Hematopoietic multipotent progenitor cell treated with erythropoietin and hydrocortisone succinate and interleukin-3 and kit ligand, for 17 days (in vitro differentiated cells): ENCODE data around the gene SDK1.

Experiments
- DNase-seq: peaks from one replicate; pipeline ENCODE4 v3.0.0-alpha.2; 2015; ENCODE audit warnings: low spot score

Gene SDK1

GRCh38 chr7:3345699-3346481 is 44.8 kb downstream of the SDK1 start:
- no peak for DNase-seq

GRCh38 chr7:3349126-3349525 is 48.1 kb downstream of the SDK1 start:
- DNase-seq = no peak

GRCh38 chr7:3356173-3356572 is 55.1 kb downstream of the SDK1 start:
- no peak for DNase-seq

- no peak for DNase-seq
Measured at GRCh38 chr7:3358991-3359390, 57.9 kb downstream of the SDK1 start.

GRCh38 chr7:3367261-3367660 is 66.2 kb downstream of the SDK1 start:
- DNase-seq = no peak

GRCh38 chr7:3370068-3370830 is 69.2 kb downstream of the SDK1 start:
- no peak for DNase-seq

GRCh38 chr7:3370921-3371320 is 69.9 kb downstream of the SDK1 start:
- no peak for DNase-seq

GRCh38 chr7:3371601-3372000 is 70.5 kb downstream of the SDK1 start:
- DNase-seq = no peak

GRCh38 chr7:3374239-3374638 is 73.2 kb downstream of the SDK1 start:
- no peak for DNase-seq

- no peak for DNase-seq
Measured at GRCh38 chr7:3378390-3379150, 77.5 kb downstream of the SDK1 start.

- no peak for DNase-seq
Measured at GRCh38 chr7:3380034-3380433, 79.0 kb downstream of the SDK1 start.

GRCh38 chr7:3380886-3381685 is 80.0 kb downstream of the SDK1 start:
- no peak for DNase-seq

GRCh38 chr7:3386423-3387190 is 85.6 kb downstream of the SDK1 start:
- no peak for DNase-seq

- no peak for DNase-seq
Measured at GRCh38 chr7:3393862-3394261, 92.8 kb downstream of the SDK1 start.

GRCh38 chr7:3397324-3397723 is 96.3 kb downstream of the SDK1 start:
- DNase-seq = no peak

GRCh38 chr7:3399858-3400257 is 98.8 kb downstream of the SDK1 start:
- DNase-seq = no peak

GRCh38 chr7:3404501-3404900 is 103.4 kb downstream of the SDK1 start:
- DNase-seq = no peak

- DNase-seq = no peak
Measured at GRCh38 chr7:3408814-3409595, 108.0 kb downstream of the SDK1 start.

- no peak for DNase-seq
Measured at GRCh38 chr7:3412871-3413270, 111.8 kb downstream of the SDK1 start.

- no peak for DNase-seq
Measured at GRCh38 chr7:3415861-3416312, 114.8 kb downstream of the SDK1 start.
